GM12865 (cell line): ENCODE data around the gene CTDP1.

ENCODE experiments used
- DNase-seq: peaks from one replicate; pipeline ENCODE4 v3.0.0; 2010; ENCODE audit warnings: low read depth
- H3K4me3 ChIP-seq: 2 replicates; pipeline ENCODE4 v1.5.1; 2011; ENCODE audit warnings: mild to moderate bottlenecking, low read depth, low read length, control low read depth
- TF ChIP-seq, protein P1 (sequence below): IDR thresholded peaks from 2 replicates; pipeline ENCODE4 v1.5.1; 2011; ENCODE audit warnings: low read length, control low read depth, low read depth, inconsistent platforms; ENCODE audit not compliant: insufficient read depth; ENCODE audit errors: missing control alignments

CTDP1 gene

DNA sequence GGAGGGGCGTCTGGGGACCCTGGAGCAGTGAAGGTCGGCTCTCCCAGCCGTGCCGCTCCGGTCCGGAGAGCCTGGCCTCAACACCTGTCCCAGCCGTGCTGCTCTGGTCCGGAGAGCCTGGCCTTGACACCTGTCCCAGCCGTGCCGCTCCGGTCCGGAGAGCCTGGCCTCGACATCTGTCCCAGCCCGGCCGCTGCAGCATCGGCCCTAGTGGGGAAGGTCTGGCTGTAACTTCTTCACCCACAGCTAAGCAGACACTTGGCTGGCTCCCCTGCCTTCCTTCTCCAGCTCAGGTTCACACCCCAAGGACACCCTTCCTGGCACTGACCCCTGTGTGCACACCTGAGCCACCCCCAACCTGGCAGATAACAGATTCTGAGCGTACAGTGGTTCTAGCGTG, 122.7 kb downstream of the CTDP1 start:
- DNase-seq: no peak
- H3K4me3 ChIP-seq: no peak overlapping the region
- TF ChIP-seq, protein P1, sequence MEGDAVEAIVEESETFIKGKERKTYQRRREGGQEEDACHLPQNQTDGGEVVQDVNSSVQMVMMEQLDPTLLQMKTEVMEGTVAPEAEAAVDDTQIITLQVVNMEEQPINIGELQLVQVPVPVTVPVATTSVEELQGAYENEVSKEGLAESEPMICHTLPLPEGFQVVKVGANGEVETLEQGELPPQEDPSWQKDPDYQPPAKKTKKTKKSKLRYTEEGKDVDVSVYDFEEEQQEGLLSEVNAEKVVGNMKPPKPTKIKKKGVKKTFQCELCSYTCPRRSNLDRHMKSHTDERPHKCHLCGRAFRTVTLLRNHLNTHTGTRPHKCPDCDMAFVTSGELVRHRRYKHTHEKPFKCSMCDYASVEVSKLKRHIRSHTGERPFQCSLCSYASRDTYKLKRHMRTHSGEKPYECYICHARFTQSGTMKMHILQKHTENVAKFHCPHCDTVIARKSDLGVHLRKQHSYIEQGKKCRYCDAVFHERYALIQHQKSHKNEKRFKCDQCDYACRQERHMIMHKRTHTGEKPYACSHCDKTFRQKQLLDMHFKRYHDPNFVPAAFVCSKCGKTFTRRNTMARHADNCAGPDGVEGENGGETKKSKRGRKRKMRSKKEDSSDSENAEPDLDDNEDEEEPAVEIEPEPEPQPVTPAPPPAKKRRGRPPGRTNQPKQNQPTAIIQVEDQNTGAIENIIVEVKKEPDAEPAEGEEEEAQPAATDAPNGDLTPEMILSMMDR: no peak

DNA sequence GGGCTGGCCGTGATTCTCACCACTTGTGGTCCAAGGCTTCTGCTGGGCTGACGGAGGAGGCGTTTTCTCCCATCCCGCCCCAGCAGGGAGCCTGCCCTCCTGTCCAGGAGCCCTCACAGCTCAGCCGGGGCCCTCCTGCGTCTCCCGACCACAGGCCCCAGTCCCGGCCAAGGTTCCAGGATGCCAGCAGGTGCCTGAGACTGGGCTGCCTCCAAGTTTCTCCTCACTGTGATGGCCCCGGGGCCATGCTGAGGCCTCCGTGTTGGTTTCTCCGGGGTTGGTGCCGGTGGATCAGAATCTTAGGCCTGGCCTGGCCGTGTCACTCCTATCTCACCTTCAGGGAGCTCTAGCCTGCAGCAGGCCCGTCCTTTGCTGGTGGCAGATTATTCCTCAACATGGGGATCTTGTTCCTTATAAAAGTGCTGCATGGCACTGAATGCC, 124.0 kb downstream of the CTDP1 start:
- DNase-seq: no peak
- no peak overlapping the region for H3K4me3 ChIP-seq
- TF ChIP-seq, protein P1: no peak
